OCI-LY7 (cell line): ENCODE data around the gene UBE4B.
A peak's percentile ranks its signal among the peaks of the same experiment; 100 is the strongest.

Experiments used
- EZH2phosphoT487 ChIP-seq: fragments of 200-600 bp; sonication (generic); IDR thresholded peaks from 2 replicates; pipeline ENCODE4 v1.6.1; 2018; ENCODE audit warnings: low read depth, borderline replicate concordance, mild to moderate bottlenecking, mixed run types, antibody characterized with exemption, low read length, moderate library complexity, mixed read lengths
- TF ChIP-seq, protein P1 (sequence below): fragments of 200-600 bp; sonication (generic); conservative IDR thresholded peaks from 2 replicates; pipeline ENCODE4 v1.5.1; 2014; ENCODE audit warnings: mild to moderate bottlenecking, antibody characterized with exemption, low read length, moderate library complexity, mixed read lengths

DNA sequence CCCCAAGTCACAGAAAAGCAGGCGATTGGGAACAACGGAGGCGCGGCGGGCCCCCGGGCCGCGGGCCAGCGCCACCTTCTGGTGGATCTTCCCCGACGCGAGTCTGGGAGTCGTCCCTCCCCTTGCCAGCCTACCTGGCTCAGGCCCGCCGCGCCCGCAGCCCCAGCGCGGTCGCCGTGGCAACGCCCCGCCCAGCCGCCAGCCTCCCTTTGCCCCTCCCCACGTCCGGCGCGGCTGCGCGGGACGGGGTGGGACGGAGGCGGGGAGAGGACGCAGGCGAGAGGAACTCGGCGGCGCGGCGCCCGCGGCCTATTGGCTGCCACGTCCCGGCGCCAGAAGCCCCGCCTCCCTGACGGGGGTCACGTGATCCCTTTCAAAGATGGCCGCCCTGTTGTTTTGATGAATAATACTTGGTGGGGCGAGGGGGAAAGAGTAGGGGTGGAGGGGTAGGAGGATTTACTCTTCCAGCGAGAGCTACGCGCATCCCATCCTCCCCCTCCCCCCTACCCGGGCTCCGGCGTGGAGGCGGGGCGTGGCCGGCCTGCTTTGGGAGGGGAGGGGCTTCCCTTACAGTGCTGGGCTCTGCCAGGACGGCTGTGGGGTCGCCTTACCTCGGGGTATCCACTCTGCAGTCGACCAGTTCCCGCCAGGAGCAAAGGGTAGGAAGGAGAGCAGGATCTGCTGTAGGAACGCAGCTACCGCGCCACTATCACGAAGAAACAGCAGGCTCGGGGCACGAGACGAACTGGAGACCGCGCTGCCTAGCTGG lies at the start of gene UBE4B:
- TF ChIP-seq, protein P1, sequence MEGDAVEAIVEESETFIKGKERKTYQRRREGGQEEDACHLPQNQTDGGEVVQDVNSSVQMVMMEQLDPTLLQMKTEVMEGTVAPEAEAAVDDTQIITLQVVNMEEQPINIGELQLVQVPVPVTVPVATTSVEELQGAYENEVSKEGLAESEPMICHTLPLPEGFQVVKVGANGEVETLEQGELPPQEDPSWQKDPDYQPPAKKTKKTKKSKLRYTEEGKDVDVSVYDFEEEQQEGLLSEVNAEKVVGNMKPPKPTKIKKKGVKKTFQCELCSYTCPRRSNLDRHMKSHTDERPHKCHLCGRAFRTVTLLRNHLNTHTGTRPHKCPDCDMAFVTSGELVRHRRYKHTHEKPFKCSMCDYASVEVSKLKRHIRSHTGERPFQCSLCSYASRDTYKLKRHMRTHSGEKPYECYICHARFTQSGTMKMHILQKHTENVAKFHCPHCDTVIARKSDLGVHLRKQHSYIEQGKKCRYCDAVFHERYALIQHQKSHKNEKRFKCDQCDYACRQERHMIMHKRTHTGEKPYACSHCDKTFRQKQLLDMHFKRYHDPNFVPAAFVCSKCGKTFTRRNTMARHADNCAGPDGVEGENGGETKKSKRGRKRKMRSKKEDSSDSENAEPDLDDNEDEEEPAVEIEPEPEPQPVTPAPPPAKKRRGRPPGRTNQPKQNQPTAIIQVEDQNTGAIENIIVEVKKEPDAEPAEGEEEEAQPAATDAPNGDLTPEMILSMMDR = peak; percentile 84
- TF ChIP-seq EZH2phosphoT487 = no peak
